PC-9 (cell line): ENCODE results near the gene ARHGDIA.

Source experiments
- CTCF ChIP-seq: fragments of 200-600 bp; sonication (generic); conservative IDR thresholded peaks from 2 replicates; pipeline ENCODE4 v1.6.1; 2017; ENCODE audit warnings: mixed run types, antibody characterized with exemption, mild to moderate bottlenecking, moderate library complexity
- EZH2 ChIP-seq: fragments of 200-600 bp; sonication (generic); IDR thresholded peaks from 2 replicates; pipeline ENCODE4 v1.8.0; 2017; ENCODE audit warnings: antibody characterized with exemption, low read depth

GRCh38 chr17:81898029-81898866 lies 27.1 kb upstream of the ARHGDIA start:
- TF ChIP-seq CTCF = no peak
- TF ChIP-seq EZH2 = no peak
